GM12878 (cell line): ENCODE measurements around the gene GORASP1. TPM values are rescaled to one million over a fixed set of nuclear protein-coding genes. Genes with fewer than 3 reads are reported as not detected.

Experiments used
- ASH2L ChIP-seq: fragments of 300-600, 200-600 bp; sonication (generic); IDR thresholded peaks from 2 replicates; pipeline ENCODE4 v1.6.1; 2017; ENCODE audit warnings: low read depth, mild to moderate bottlenecking, borderline replicate concordance
- ELK1 ChIP-seq: IDR thresholded peaks from 2 replicates; pipeline ENCODE4 v1.6.1; 2012; ENCODE audit warnings: low read depth, low read length, improper control_type of control experiment
- EP300 ChIP-seq, 2 experiments: fragments of 150-350 bp in 1 of 2; IDR thresholded peaks; 2 replicates each; pipeline ENCODE4 v1.6.1; 2011 to 2012; ENCODE audit warnings: low read depth in 2 of 2, low read length in 2 of 2, borderline replicate concordance in 1 of 2, improper control_type of control experiment in 1 of 2, inconsistent platforms in 1 of 2; ENCODE audit not compliant: control insufficient read depth in 1 of 2
- IRF3 ChIP-seq: fragments of 450-650 bp; IDR thresholded peaks from 2 replicates; pipeline ENCODE4 v1.6.1; 2014; ENCODE audit warnings: mild to moderate bottlenecking
- KDM1A ChIP-seq: fragments of 200-600 bp; sonication (generic); IDR thresholded peaks from 2 replicates; pipeline ENCODE4 v1.6.1; 2016; ENCODE audit warnings: borderline replicate concordance
- MLLT1 ChIP-seq: fragments of 450-650 bp; IDR thresholded peaks from 2 replicates; pipeline ENCODE4 v1.6.1; 2016; ENCODE audit warnings: mild to moderate bottlenecking
- NFYB ChIP-seq: IDR thresholded peaks from 2 replicates; pipeline ENCODE4 v1.6.1; 2011; ENCODE audit warnings: low read depth, mild to moderate bottlenecking, low read length, improper control_type of control experiment, moderate library complexity; ENCODE audit not compliant: insufficient read depth
- POLR2AphosphoS5 ChIP-seq: IDR thresholded peaks from 2 replicates; pipeline ENCODE4 v1.6.1; 2011; ENCODE audit warnings: mild to moderate bottlenecking, low read length, inconsistent platforms
- RBBP5 ChIP-seq: fragments of 200-600 bp; sonication (generic); conservative IDR thresholded peaks from 2 replicates; pipeline ENCODE4 v1.6.1; 2016
- SREBF2 ChIP-seq: IDR thresholded peaks from 2 replicates; pipeline ENCODE4 v1.6.1; 2012; ENCODE audit warnings: mild to moderate bottlenecking, low read length
- ZNF24 ChIP-seq: fragments of 450-650 bp; IDR thresholded peaks from 2 replicates; pipeline ENCODE4 v1.6.1; 2017; ENCODE audit warnings: antibody characterized with exemption, mild to moderate bottlenecking
- ZNF274 ChIP-seq: IDR thresholded peaks from one replicate; pipeline ENCODE4 v1.8.0; 2011; ENCODE audit not compliant: insufficient read length, insufficient read depth
- ZSCAN29 ChIP-seq: fragments of 450-650 bp; IDR thresholded peaks from 2 replicates; pipeline ENCODE4 v1.6.1; 2017; ENCODE audit warnings: mild to moderate bottlenecking, moderate library complexity
- polyA plus RNA-seq, 11 experiments: library from polyadenylated mRNA; depleted of rRNA in 4 of 11; unstranded in 6 of 11; stranded (reverse) in 5 of 11; fragments of >200 nt; fragmentation: Nextera tagmentation in 4 of 11; fragmentation: Illumina TruSeq in 1 of 11; extraction: Ambion mirVana in 4 of 11; extraction: Trizol in 1 of 11; gene quantifications; 1 replicate in 1 of 11; 2 replicates in 10 of 11; pipeline versions ENCODE4 v1.2.1 to v1.2.3, GENCODE V29; 2011 to 2016; ENCODE audit warnings: inconsistent platforms in 2 of 11, missing spikeins in 2 of 11, low read depth in 1 of 11
- total RNA-seq, 4 experiments: library from RNA; depleted of rRNA in 3 of 4; stranded (reverse); fragments of >200 nt in 3 of 4; fragmentation: Illumina TruSeq in 1 of 4; extraction: Trizol in 1 of 4; gene quantifications; 2 replicates each; pipeline versions ENCODE4 v1.2.1 to v1.2.3, GENCODE V29; 2013 to 2021
- TF ChIP-seq, protein P1 (sequence below): fragments of 450-650 bp; IDR thresholded peaks from 2 replicates; pipeline ENCODE4 v1.6.1; 2016; ENCODE audit warnings: mild to moderate bottlenecking

The GORASP1 gene
- total and polyA plus RNA-seq, 10 of the 15 experiments (the other 5 are each of a cell fraction or from before 2014, with no cell fraction given), result 3.6 to 32.7 (median 23.2) TPM

GRCh38 chr3:39080026-39080425 is 27.4 kb downstream of the GORASP1 start (continued):
- TF ChIP-seq ELK1, result no peak
- no peak for TF ChIP-seq RBBP5
- no peak for TF ChIP-seq ZSCAN29
- no peak for TF ChIP-seq MLLT1
- TF ChIP-seq EP300 (IDR thresholded peaks at IDR 0.05; ENCODE audit: borderline replicate concordance in 1 of 2, control insufficient read depth in 1 of 2, low read depth in 2 of 2, low read length in 2 of 2), result no peak
- TF ChIP-seq ZNF274, result no peak
- no peak for TF ChIP-seq POLR2AphosphoS5
- no peak for TF ChIP-seq NFYB
- TF ChIP-seq KDM1A, result no peak
- TF ChIP-seq, protein P1, sequence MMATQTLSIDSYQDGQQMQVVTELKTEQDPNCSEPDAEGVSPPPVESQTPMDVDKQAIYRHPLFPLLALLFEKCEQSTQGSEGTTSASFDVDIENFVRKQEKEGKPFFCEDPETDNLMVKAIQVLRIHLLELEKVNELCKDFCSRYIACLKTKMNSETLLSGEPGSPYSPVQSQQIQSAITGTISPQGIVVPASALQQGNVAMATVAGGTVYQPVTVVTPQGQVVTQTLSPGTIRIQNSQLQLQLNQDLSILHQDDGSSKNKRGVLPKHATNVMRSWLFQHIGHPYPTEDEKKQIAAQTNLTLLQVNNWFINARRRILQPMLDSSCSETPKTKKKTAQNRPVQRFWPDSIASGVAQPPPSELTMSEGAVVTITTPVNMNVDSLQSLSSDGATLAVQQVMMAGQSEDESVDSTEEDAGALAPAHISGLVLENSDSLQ, result no peak
- no peak for TF ChIP-seq SREBF2
- no peak for TF ChIP-seq ASH2L
- no peak for TF ChIP-seq IRF3
- TF ChIP-seq ZNF24, result no peak
